Stomach (tissue), 4 donors: ENCODE results near the gene PRPF6.

ENCODE experiments used
- CTCF ChIP-seq, 7 experiments: fragments of 450-650 bp in 4 of 7; fragments of 200-600 bp in 3 of 7; sonication (generic) in 3 of 7; IDR thresholded peaks; one replicate each; pipeline ENCODE4 v1.5.1; 2016 to 2019; ENCODE audit warnings: antibody characterized with exemption in 7 of 7, control low read depth in 2 of 7, mild to moderate bottlenecking in 1 of 7
- POLR2A ChIP-seq, 4 donors: fragments of 450-650 bp; IDR thresholded peaks; one replicate each; pipeline ENCODE4 v1.6.1; 2016; ENCODE audit warnings: antibody characterized with exemption in 4 of 4, control low read depth in 2 of 4, mild to moderate bottlenecking in 1 of 4, moderate library complexity in 1 of 4
- POLR2AphosphoS5 ChIP-seq, 3 donors: sonication (generic); formaldehyde crosslinking; IDR thresholded peaks; one replicate each; pipeline ENCODE4 v1.6.1; 2016; ENCODE audit warnings: antibody characterized with exemption in 3 of 3

DNA sequence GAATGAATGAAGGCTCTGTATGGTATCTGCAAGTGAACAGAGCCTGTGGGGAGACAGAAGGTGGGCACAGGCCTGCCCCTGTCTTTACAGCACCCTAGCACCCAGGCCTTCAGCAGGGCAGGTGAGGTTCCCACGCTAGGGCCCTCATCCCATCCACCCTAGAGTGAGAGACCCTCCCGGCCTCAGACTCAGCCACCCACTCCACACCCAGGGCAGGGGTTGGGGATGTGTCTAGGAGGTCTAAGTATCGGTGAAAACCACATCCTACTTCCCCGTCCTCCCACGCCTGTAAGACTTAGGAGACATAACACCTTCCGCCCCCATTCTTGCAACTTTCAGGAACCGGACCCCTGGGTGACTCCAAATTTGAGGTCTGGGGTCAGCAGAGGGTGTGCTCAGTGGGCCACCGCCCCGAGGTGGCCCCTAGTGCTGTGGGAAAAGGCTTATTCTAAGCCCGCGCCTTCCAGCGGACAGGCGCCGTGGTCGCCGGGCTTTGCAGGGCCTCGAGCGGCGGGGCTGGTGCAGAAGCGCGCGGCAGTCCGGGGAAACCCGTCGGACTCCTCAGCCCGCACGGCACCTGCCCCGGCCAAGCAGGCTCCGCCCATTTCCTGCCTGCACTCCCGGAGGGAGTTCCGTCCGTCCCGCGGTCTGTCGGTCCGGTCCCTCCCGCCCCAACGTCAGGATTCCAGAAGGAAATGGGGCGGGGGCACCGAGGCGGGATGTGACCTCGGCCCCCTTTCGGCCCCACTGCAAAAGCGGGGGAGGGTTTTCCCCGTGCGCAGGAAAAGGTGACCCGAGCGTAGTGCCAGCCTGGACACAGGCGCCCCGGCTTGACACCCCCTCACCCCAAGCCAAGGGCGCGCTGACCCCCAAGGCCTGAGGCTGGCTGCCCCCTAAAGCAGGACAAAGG lies 2.4 kb upstream of the PRPF6 start:
- TF ChIP-seq POLR2A (IDR thresholded peaks at IDR 0.05) (no peak), CTCF (IDR thresholded peaks at IDR 0.05) (no peak), POLR2AphosphoS5 (IDR thresholded peaks at IDR 0.05) (peak in 2 of 3 donors; percentile 69 to 71)
